ENCODE data around the gene NAT10.

The NAT10 gene

GRCh38 chr11:34166806-34167740 lies 61.6 kb downstream of the NAT10 start:
- in situ Hi-C loops (cut with HindIII; ENCODE audit: low sequenced_read_pairs): no loop called here

- in situ Hi-C loops (cut with HindIII; ENCODE audit: low sequenced_read_pairs): no loop called here
These were observed 62.5 kb downstream of the NAT10 start for GRCh38 chr11:34167961-34168360.

GRCh38 chr11:34168642-34169420 lies 63.4 kb downstream of the NAT10 start:
- in situ Hi-C loops (cut with HindIII; ENCODE audit: low sequenced_read_pairs): no loop called here

- in situ Hi-C loops (cut with HindIII; ENCODE audit: low sequenced_read_pairs): no loop called here
These were observed 64.3 kb downstream of the NAT10 start for GRCh38 chr11:34169686-34170085.

GRCh38 chr11:34173050-34173449 lies 67.6 kb downstream of the NAT10 start:
- in situ Hi-C loops (cut with HindIII; ENCODE audit: low sequenced_read_pairs): no loop called here

- in situ Hi-C loops (cut with HindIII; ENCODE audit: low sequenced_read_pairs): no loop called here
These were observed 69.1 kb downstream of the NAT10 start for GRCh38 chr11:34174412-34175041.

- in situ Hi-C loops (cut with HindIII; ENCODE audit: low sequenced_read_pairs): no loop called here
These were observed 70.0 kb downstream of the NAT10 start for GRCh38 chr11:34175284-34176019.

- in situ Hi-C loops (cut with HindIII; ENCODE audit: low sequenced_read_pairs): no loop called here
These were observed 71.4 kb downstream of the NAT10 start for GRCh38 chr11:34176751-34177209.

- in situ Hi-C loops (cut with HindIII; ENCODE audit: low sequenced_read_pairs): no loop called here
These were observed 72.9 kb downstream of the NAT10 start for GRCh38 chr11:34178209-34178821.

- in situ Hi-C loops (cut with HindIII; ENCODE audit: low sequenced_read_pairs): no loop called here
These were observed 73.7 kb downstream of the NAT10 start for GRCh38 chr11:34179026-34179675.

- in situ Hi-C loops (cut with HindIII; ENCODE audit: low sequenced_read_pairs): loop anchor here (5.0 kb wide), 2 partner anchors 107 to 172 kb away; no protein-coding TSS in a partner anchor
These were observed 74.8 kb downstream of the NAT10 start for GRCh38 chr11:34180040-34180813.

GRCh38 chr11:34180814-34181165 lies 75.4 kb downstream of the NAT10 start:
- in situ Hi-C loops (cut with HindIII; ENCODE audit: low sequenced_read_pairs): loop anchor here (5.0 kb wide), 2 partner anchors 107 to 172 kb away; no protein-coding TSS in a partner anchor

GRCh38 chr11:34181251-34181650 lies 75.8 kb downstream of the NAT10 start:
- in situ Hi-C loops (cut with HindIII; ENCODE audit: low sequenced_read_pairs): loop anchor here (5.0 kb wide), 2 partner anchors 106 to 171 kb away; no protein-coding TSS in a partner anchor

- in situ Hi-C loops (cut with HindIII; ENCODE audit: low sequenced_read_pairs): loop anchor here (5.0 kb wide), 2 partner anchors 105 to 170 kb away; no protein-coding TSS in a partner anchor
These were observed 76.5 kb downstream of the NAT10 start for GRCh38 chr11:34181856-34182405.

- in situ Hi-C loops (cut with HindIII; ENCODE audit: low sequenced_read_pairs): loop anchor here (5.0 kb wide), 2 partner anchors 105 to 170 kb away; no protein-coding TSS in a partner anchor
These were observed 77.0 kb downstream of the NAT10 start for GRCh38 chr11:34182425-34182824.

GRCh38 chr11:34182921-34183685 lies 77.7 kb downstream of the NAT10 start:
- in situ Hi-C loops (cut with HindIII; ENCODE audit: low sequenced_read_pairs): loop anchor here (5.0 kb wide), 2 partner anchors 104 to 169 kb away; no protein-coding TSS in a partner anchor

GRCh38 chr11:34183848-34184391 lies 78.5 kb downstream of the NAT10 start:
- in situ Hi-C loops (cut with HindIII; ENCODE audit: low sequenced_read_pairs): loop anchor here (5.0 kb wide), 2 partner anchors 103 to 168 kb away; no protein-coding TSS in a partner anchor

Measured in endothelial cell of hepatic sinusoid (primary cell).